Keratinocyte (primary cell): ENCODE data around the gene KRIT1.

Experiments
- EZH2 ChIP-seq: IDR thresholded peaks from one replicate; pipeline ENCODE4 v1.6.1; 2012; ENCODE audit warnings: inconsistent platforms, mild to moderate bottlenecking, low read length, moderate library complexity
- TF ChIP-seq, protein P1 (sequence below), 3 experiments: IDR thresholded peaks in 1 of 3; conservative IDR thresholded peaks in 1 of 3; optimal IDR thresholded peaks in 1 of 3; 2 replicates in 2 of 3; 3 replicates in 1 of 3; pipeline versions ENCODE3 to v1.5.1; 2011; ENCODE audit warnings: low read length in 3 of 3, mild to moderate bottlenecking in 3 of 3, moderate library complexity in 2 of 3, control low read depth in 1 of 3, inconsistent platforms in 1 of 3; ENCODE audit not compliant: insufficient read depth in 2 of 3; ENCODE audit errors: extremely low read depth in 1 of 3

GRCh38 chr7:92226981-92227380, 18.7 kb downstream of the KRIT1 start:
- TF ChIP-seq, protein P1, sequence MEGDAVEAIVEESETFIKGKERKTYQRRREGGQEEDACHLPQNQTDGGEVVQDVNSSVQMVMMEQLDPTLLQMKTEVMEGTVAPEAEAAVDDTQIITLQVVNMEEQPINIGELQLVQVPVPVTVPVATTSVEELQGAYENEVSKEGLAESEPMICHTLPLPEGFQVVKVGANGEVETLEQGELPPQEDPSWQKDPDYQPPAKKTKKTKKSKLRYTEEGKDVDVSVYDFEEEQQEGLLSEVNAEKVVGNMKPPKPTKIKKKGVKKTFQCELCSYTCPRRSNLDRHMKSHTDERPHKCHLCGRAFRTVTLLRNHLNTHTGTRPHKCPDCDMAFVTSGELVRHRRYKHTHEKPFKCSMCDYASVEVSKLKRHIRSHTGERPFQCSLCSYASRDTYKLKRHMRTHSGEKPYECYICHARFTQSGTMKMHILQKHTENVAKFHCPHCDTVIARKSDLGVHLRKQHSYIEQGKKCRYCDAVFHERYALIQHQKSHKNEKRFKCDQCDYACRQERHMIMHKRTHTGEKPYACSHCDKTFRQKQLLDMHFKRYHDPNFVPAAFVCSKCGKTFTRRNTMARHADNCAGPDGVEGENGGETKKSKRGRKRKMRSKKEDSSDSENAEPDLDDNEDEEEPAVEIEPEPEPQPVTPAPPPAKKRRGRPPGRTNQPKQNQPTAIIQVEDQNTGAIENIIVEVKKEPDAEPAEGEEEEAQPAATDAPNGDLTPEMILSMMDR (optimal IDR thresholded peaks at IDR 0.05 in 1 of 3, IDR thresholded peaks at IDR 0.05 in 1 of 3, conservative IDR thresholded peaks at IDR 0.05 in 1 of 3; ENCODE audit: extremely low read depth in 1 of 3, insufficient read depth in 2 of 3, low read length in 3 of 3), result no peak
- no peak for TF ChIP-seq EZH2
